Fibroblast of lung (primary cell): ENCODE data around the gene AMOTL2. TPM values are rescaled to one million over a fixed set of nuclear protein-coding genes. Genes with fewer than 3 reads are reported as not detected.

Experiments
- DNase-seq, 2 donors: peaks; one replicate each; pipeline versions ENCODE4 v3.0.0 to v3.0.0-alpha.2; 2010; ENCODE audit warnings: low read depth in 2 of 2
- H2AFZ ChIP-seq: 2 replicates; pipeline ENCODE4 v1.5.1; 2012; ENCODE audit warnings: low read length, control low read depth, inconsistent platforms
- H3K27ac ChIP-seq: 2 replicates; pipeline ENCODE4 v1.5.1; 2011; ENCODE audit warnings: low read length, control low read depth; ENCODE audit not compliant: insufficient read depth
- H3K27me3 ChIP-seq: 2 replicates; pipeline ENCODE4 v1.5.1; 2011; ENCODE audit warnings: mild to moderate bottlenecking, low read length; ENCODE audit not compliant: control insufficient read depth, insufficient read depth
- H3K36me3 ChIP-seq: 2 replicates; pipeline ENCODE4 v1.5.1; 2011; ENCODE audit warnings: low read length; ENCODE audit not compliant: control insufficient read depth, insufficient read depth
- H3K4me1 ChIP-seq: 2 replicates; pipeline ENCODE4 v1.5.1; 2011; ENCODE audit warnings: low read length; ENCODE audit not compliant: control insufficient read depth, insufficient read depth; ENCODE audit errors: extremely low read depth
- H3K4me2 ChIP-seq: 2 replicates; pipeline ENCODE4 v1.5.1; 2011; ENCODE audit warnings: low read length, control low read depth; ENCODE audit not compliant: insufficient read depth; ENCODE audit errors: extremely low read depth
- H3K4me3 ChIP-seq, 4 experiments: fragments of 200-600 bp in 1 of 4; sonication (generic) in 1 of 4; replicated peaks in 1 of 4; 2 replicates each; pipeline ENCODE4 v1.5.1; 2011 to 2016; ENCODE audit warnings: low read length in 4 of 4, low read depth in 3 of 4, mild to moderate bottlenecking in 3 of 4, control low read depth in 2 of 4, inconsistent platforms in 1 of 4, mixed read lengths in 1 of 4; ENCODE audit not compliant: insufficient read depth in 1 of 4; ENCODE audit errors: control extremely low read depth in 1 of 4
- H3K79me2 ChIP-seq: 2 replicates; pipeline ENCODE4 v1.5.1; 2012; ENCODE audit warnings: mild to moderate bottlenecking, low read length, inconsistent platforms; ENCODE audit not compliant: control insufficient read depth, insufficient read depth
- H3K9ac ChIP-seq: 2 replicates; pipeline ENCODE4 v1.5.1; 2011; ENCODE audit warnings: mild to moderate bottlenecking, low read length, control low read depth; ENCODE audit not compliant: insufficient read depth
- H3K9me3 ChIP-seq: 2 replicates; pipeline ENCODE4 v1.5.1; 2012; ENCODE audit warnings: low read depth, low read length; ENCODE audit not compliant: control insufficient read depth, insufficient read depth
- H4K20me1 ChIP-seq: 2 replicates; pipeline ENCODE4 v1.5.1; 2011; ENCODE audit warnings: low read length; ENCODE audit not compliant: control insufficient read depth, insufficient read depth; ENCODE audit errors: extremely low read depth
- EZH2 ChIP-seq: IDR thresholded peaks from 2 replicates; pipeline ENCODE4 v1.5.1; 2012; ENCODE audit warnings: low read length, control low read depth, mild to moderate bottlenecking; ENCODE audit errors: missing control alignments
- polyA plus RNA-seq, 2 donors: library from polyadenylated mRNA; depleted of rRNA in 1 of 2; stranded (reverse) in 1 of 2; unstranded in 1 of 2; fragments of >200 nt; gene quantifications; 2 replicates each; pipeline ENCODE4 v1.2.1, GENCODE V29; 2011 to 2012; ENCODE audit warnings: missing spikeins in 1 of 2
- total RNA-seq: library from RNA; depleted of rRNA; stranded (reverse); fragments of >200 nt; gene quantifications from 2 replicates; pipeline ENCODE4 v1.2.1, GENCODE V29; 2014
- TF ChIP-seq, protein P1 (sequence below), 2 donors: IDR thresholded peaks in 1 of 2; conservative IDR thresholded peaks in 1 of 2; 1 replicate in 1 of 2; 2 replicates in 1 of 2; pipeline ENCODE4 v1.5.1; 2011 to 2012; ENCODE audit warnings: low read length in 2 of 2, control low read depth in 1 of 2, inconsistent platforms in 1 of 2, low read depth in 1 of 2, mild to moderate bottlenecking in 1 of 2

AMOTL2 gene
- total and polyA plus RNA-seq, 2 donors (not counting 1 experiment from before 2014, with no cell fraction given), result 74.6 to 97.0 TPM

- H3K4me3 ChIP-seq, result no peak overlapping the region
- H4K20me1 ChIP-seq, result no peaks in the 10 kb centered on the region
- H3K4me2 ChIP-seq, result no peak overlapping the region
- H3K79me2 ChIP-seq, result no peaks in the 10 kb centered on the region
- no peak overlapping the region for H3K9ac ChIP-seq
- H3K27ac ChIP-seq, result no peak overlapping the region
- DNase-seq, result no peak
- no peaks in the 10 kb centered on the region for H3K36me3 ChIP-seq
- H2AFZ ChIP-seq, result no peak overlapping the region
- no peaks in the 10 kb centered on the region for H3K27me3 ChIP-seq
- TF ChIP-seq, protein P1, sequence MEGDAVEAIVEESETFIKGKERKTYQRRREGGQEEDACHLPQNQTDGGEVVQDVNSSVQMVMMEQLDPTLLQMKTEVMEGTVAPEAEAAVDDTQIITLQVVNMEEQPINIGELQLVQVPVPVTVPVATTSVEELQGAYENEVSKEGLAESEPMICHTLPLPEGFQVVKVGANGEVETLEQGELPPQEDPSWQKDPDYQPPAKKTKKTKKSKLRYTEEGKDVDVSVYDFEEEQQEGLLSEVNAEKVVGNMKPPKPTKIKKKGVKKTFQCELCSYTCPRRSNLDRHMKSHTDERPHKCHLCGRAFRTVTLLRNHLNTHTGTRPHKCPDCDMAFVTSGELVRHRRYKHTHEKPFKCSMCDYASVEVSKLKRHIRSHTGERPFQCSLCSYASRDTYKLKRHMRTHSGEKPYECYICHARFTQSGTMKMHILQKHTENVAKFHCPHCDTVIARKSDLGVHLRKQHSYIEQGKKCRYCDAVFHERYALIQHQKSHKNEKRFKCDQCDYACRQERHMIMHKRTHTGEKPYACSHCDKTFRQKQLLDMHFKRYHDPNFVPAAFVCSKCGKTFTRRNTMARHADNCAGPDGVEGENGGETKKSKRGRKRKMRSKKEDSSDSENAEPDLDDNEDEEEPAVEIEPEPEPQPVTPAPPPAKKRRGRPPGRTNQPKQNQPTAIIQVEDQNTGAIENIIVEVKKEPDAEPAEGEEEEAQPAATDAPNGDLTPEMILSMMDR (conservative IDR thresholded peaks at IDR 0.05 in 1 of 2, IDR thresholded peaks at IDR 0.05 in 1 of 2; ENCODE audit: low read depth in 1 of 2, low read length in 2 of 2), result no peak
- no peak for TF ChIP-seq EZH2
- H3K9me3 ChIP-seq, result no peaks in the 10 kb centered on the region
- H3K4me1 ChIP-seq, result peaks cover 20% of the 10 kb centered on the region
Measured at GRCh38 chr3:134319931-134320330, 54.3 kb downstream of the AMOTL2 start.

DNA sequence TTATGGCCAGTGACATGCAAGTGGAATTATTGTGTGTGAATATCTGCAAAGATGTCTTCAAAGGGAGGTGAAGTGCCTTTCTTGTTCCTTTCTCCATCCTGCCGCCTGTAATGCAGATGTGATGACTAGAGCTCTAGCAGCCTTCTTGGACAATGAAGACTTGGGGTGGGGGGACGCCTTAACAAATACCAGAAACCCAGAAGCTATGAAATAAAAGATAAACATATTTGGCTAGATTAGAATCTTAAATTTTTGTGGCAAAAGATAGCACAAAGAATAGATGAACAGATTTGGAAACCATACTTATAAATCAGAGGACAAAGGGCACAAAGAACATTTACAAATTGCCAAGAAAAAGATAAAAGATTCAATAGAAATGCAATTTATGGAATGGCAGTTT lies 56.1 kb downstream of the AMOTL2 start:
- no peaks in the 10 kb centered on the region for H4K20me1 ChIP-seq
- H3K4me2 ChIP-seq, result no peak overlapping the region
- no peak overlapping the region for H3K4me3 ChIP-seq
- no peak for DNase-seq
- H3K79me2 ChIP-seq, result peaks cover 3% of the 10 kb centered on the region
- H3K27me3 ChIP-seq, result no peaks in the 10 kb centered on the region
- H3K4me1 ChIP-seq, result peaks cover 32% of the 10 kb centered on the region
- TF ChIP-seq EZH2, result no peak
- TF ChIP-seq, protein P1 (conservative IDR thresholded peaks at IDR 0.05 in 1 of 2, IDR thresholded peaks at IDR 0.05 in 1 of 2; ENCODE audit: low read depth in 1 of 2, low read length in 2 of 2), result no peak
- no peak overlapping the region for H2AFZ ChIP-seq
- no peaks in the 10 kb centered on the region for H3K36me3 ChIP-seq
- no peaks in the 10 kb centered on the region for H3K9me3 ChIP-seq
- H3K9ac ChIP-seq, result no peak overlapping the region
- no peak overlapping the region for H3K27ac ChIP-seq

GRCh38 chr3:134317106-134317947 lies 56.9 kb downstream of the AMOTL2 start:
- peak in 1 of 2 donors; percentile 64 for DNase-seq
- H3K36me3 ChIP-seq, result no peaks in the 10 kb centered on the region
- H2AFZ ChIP-seq, result no peak overlapping the region
- peaks cover 3% of the 10 kb centered on the region for H3K79me2 ChIP-seq
- peaks cover 32% of the 10 kb centered on the region for H3K4me1 ChIP-seq
- H3K4me2 ChIP-seq, result no peak overlapping the region
- no peak overlapping the region for H3K4me3 ChIP-seq
- no peak for TF ChIP-seq EZH2
- TF ChIP-seq, protein P1 (conservative IDR thresholded peaks at IDR 0.05 in 1 of 2, IDR thresholded peaks at IDR 0.05 in 1 of 2; ENCODE audit: low read depth in 1 of 2, low read length in 2 of 2), result no peak
- H3K27ac ChIP-seq, result no peak overlapping the region
- no peaks in the 10 kb centered on the region for H4K20me1 ChIP-seq
- H3K9ac ChIP-seq, result no peak overlapping the region
- no peaks in the 10 kb centered on the region for H3K27me3 ChIP-seq
- no peaks in the 10 kb centered on the region for H3K9me3 ChIP-seq
